ENCODE data around the gene COP1.

GRCh38 chr1:176101951-176102642 lies 105.0 kb downstream of the COP1 start:
- TF ChIP-seq POLR2A (IDR thresholded peaks at IDR 0.05) = no peak
- TF ChIP-seq CTCF (IDR thresholded peaks at IDR 0.05) = no peak

Measured in upper lobe of left lung (tissue), 4 donors.